Activated T-helper 17 cell treated with anti-CD3 and anti-CD28 coated beads, Interleukin-2, amount 50 U/mL, for 72 hours (primary cell): ENCODE measurements around the gene NRXN3. TPM values are rescaled to one million over a fixed set of nuclear protein-coding genes. Genes with fewer than 3 reads are reported as not detected.

ENCODE experiments used
- ATAC-seq: fragments of 150-1000 bp; cut with Tn5 transposase; replicated peaks from 2 replicates; pipeline ENCODE4 v1.10.0; 2021; ENCODE audit warnings: mild to moderate bottlenecking, moderate library complexity
- H3K27ac Mint-ChIP-seq: one replicate; pipeline ENCODE4 v1.8.0; 2022; ENCODE audit warnings: mixed read lengths
- H3K27me3 Mint-ChIP-seq: one replicate; pipeline ENCODE4 v1.8.0; 2022; ENCODE audit warnings: mixed read lengths
- H3K36me3 Mint-ChIP-seq: one replicate; pipeline ENCODE4 v1.8.0; 2022; ENCODE audit warnings: low read depth, mild to moderate bottlenecking, mixed read lengths
- H3K4me1 Mint-ChIP-seq: one replicate; pipeline ENCODE4 v1.8.0; 2022; ENCODE audit warnings: mixed read lengths
- H3K4me3 Mint-ChIP-seq: one replicate; pipeline ENCODE4 v1.8.0; 2022; ENCODE audit warnings: mild to moderate bottlenecking, mixed read lengths
- H3K9me3 Mint-ChIP-seq: one replicate; pipeline ENCODE4 v1.8.0; 2022; ENCODE audit warnings: mixed read lengths
- total RNA-seq, 2 donors: library from RNA; stranded (reverse); gene quantifications; one replicate each; pipeline ENCODE4 v1.2.3, GENCODE V29; 2022

The NRXN3 gene
- total RNA-seq, 2 donors from 2014 or later = not detected

GRCh38 chr14:78341827-78342389 lies 171.7 kb downstream of the NRXN3 start:
- peaks cover 7% of the 10 kb centered on the region for H3K27me3 Mint-ChIP-seq
- H3K9me3 Mint-ChIP-seq = no peaks in the 10 kb centered on the region
- no peak overlapping the region for H3K27ac Mint-ChIP-seq
- H3K4me3 Mint-ChIP-seq = no peak overlapping the region
- H3K36me3 Mint-ChIP-seq = no peaks in the 10 kb centered on the region
- no peak for ATAC-seq
- H3K4me1 Mint-ChIP-seq = no peaks in the 10 kb centered on the region

GRCh38 chr14:78342879-78343278 lies 172.7 kb downstream of the NRXN3 start:
- peaks cover 4% of the 10 kb centered on the region for H3K27me3 Mint-ChIP-seq
- no peaks in the 10 kb centered on the region for H3K9me3 Mint-ChIP-seq
- no peak overlapping the region for H3K27ac Mint-ChIP-seq
- no peak overlapping the region for H3K4me3 Mint-ChIP-seq
- no peaks in the 10 kb centered on the region for H3K36me3 Mint-ChIP-seq
- ATAC-seq = no peak
- no peaks in the 10 kb centered on the region for H3K4me1 Mint-ChIP-seq

- no peak for ATAC-seq
- Mint-ChIP-seq H3K4me3 (no peak overlapping the region), H3K27ac (no peak overlapping the region), H3K27me3 (peaks cover 4% of the 10 kb centered on the region), H3K9me3 (no peaks in the 10 kb centered on the region), H3K36me3 (no peaks in the 10 kb centered on the region), H3K4me1 (no peaks in the 10 kb centered on the region)
These were observed 174.1 kb downstream of the NRXN3 start for GRCh38 chr14:78344290-78344689.

GRCh38 chr14:78345131-78345744 lies 175.1 kb downstream of the NRXN3 start:
- Mint-ChIP-seq H3K9me3 (peaks cover 3% of the 10 kb centered on the region), H3K27ac (no peak overlapping the region), H3K27me3 (peaks cover 4% of the 10 kb centered on the region), H3K4me1 (no peaks in the 10 kb centered on the region), H3K4me3 (no peak overlapping the region), H3K36me3 (no peaks in the 10 kb centered on the region)
- ATAC-seq = no peak

- H3K4me3 Mint-ChIP-seq = no peak overlapping the region
- H3K27me3 Mint-ChIP-seq = peaks cover 4% of the 10 kb centered on the region
- no peaks in the 10 kb centered on the region for H3K4me1 Mint-ChIP-seq
- no peaks in the 10 kb centered on the region for H3K36me3 Mint-ChIP-seq
- H3K9me3 Mint-ChIP-seq = peaks cover 3% of the 10 kb centered on the region
- no peak overlapping the region for H3K27ac Mint-ChIP-seq
- ATAC-seq = no peak
These were observed 176.6 kb downstream of the NRXN3 start for GRCh38 chr14:78346747-78347146.

- Mint-ChIP-seq H3K27me3 (peaks cover 7% of the 10 kb centered on the region), H3K9me3 (peaks cover 7% of the 10 kb centered on the region), H3K36me3 (no peaks in the 10 kb centered on the region), H3K27ac (no peak overlapping the region), H3K4me1 (no peaks in the 10 kb centered on the region), H3K4me3 (no peak overlapping the region)
- no peak for ATAC-seq
These were observed 184.9 kb downstream of the NRXN3 start for GRCh38 chr14:78355109-78355508.

GRCh38 chr14:78356391-78356790 lies 186.2 kb downstream of the NRXN3 start:
- H3K27ac Mint-ChIP-seq = no peak overlapping the region
- peaks cover 7% of the 10 kb centered on the region for H3K9me3 Mint-ChIP-seq
- H3K36me3 Mint-ChIP-seq = no peaks in the 10 kb centered on the region
- no peaks in the 10 kb centered on the region for H3K4me1 Mint-ChIP-seq
- H3K27me3 Mint-ChIP-seq = peaks cover 7% of the 10 kb centered on the region
- ATAC-seq = no peak
- H3K4me3 Mint-ChIP-seq = no peak overlapping the region

DNA sequence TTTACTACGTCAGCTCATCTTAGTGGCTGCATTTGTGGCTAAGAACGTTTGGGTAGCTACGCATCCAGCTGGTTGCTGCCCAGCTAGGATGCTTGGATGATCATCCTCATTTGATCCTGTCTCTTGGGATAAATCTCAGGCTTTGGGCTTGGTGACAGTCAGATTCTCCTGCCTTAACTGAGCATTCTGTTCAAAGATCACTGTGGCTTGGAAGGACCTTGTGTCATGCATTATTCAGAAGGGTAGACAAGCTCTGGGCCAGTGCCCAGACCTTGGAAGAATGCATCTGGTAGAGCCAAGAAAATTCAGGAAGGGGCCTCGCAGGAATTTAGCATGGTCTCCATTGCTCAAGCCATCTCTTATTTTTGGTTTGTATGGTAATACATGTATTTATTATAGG lies 188.4 kb downstream of the NRXN3 start:
- H3K27ac Mint-ChIP-seq = no peak overlapping the region
- H3K4me3 Mint-ChIP-seq = no peak overlapping the region
- H3K4me1 Mint-ChIP-seq = no peaks in the 10 kb centered on the region
- peaks cover 9% of the 10 kb centered on the region for H3K27me3 Mint-ChIP-seq
- H3K36me3 Mint-ChIP-seq = no peaks in the 10 kb centered on the region
- ATAC-seq = no peak
- peaks cover 7% of the 10 kb centered on the region for H3K9me3 Mint-ChIP-seq

- H3K4me3 Mint-ChIP-seq = no peak overlapping the region
- peaks cover 7% of the 10 kb centered on the region for H3K9me3 Mint-ChIP-seq
- H3K4me1 Mint-ChIP-seq = no peaks in the 10 kb centered on the region
- no peak for ATAC-seq
- peaks cover 10% of the 10 kb centered on the region for H3K27me3 Mint-ChIP-seq
- H3K36me3 Mint-ChIP-seq = no peaks in the 10 kb centered on the region
- H3K27ac Mint-ChIP-seq = no peak overlapping the region
These were observed 189.4 kb downstream of the NRXN3 start for GRCh38 chr14:78359581-78359980.

DNA sequence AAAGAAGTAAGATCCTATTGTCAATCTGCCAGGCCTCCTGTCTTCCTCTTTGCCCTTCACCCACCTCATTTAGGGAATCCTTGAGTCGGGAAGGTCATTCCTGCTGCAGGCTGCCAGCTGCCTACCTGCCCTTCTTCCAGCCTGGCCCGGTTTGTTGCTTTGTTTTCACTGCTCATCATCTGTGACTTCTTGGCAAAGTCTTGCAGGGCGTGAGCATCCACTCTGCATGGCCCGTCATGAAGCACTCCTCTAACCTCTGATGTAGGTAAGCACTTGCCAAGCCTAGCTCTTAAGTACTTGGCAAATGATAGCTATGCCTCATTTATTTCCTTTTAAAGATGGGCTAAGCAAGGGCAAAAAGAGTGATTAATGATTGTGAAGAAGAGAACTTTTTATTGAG lies 192.8 kb downstream of the NRXN3 start:
- Mint-ChIP-seq H3K27me3 (peaks cover 6% of the 10 kb centered on the region), H3K4me1 (no peaks in the 10 kb centered on the region)
- no peak for ATAC-seq

GRCh38 chr14:78367355-78367754 lies 197.2 kb downstream of the NRXN3 start:
- peaks cover 3% of the 10 kb centered on the region for H3K27me3 Mint-ChIP-seq
- no peak for ATAC-seq
- H3K36me3 Mint-ChIP-seq = no peaks in the 10 kb centered on the region
- no peak overlapping the region for H3K27ac Mint-ChIP-seq
- H3K4me1 Mint-ChIP-seq = no peaks in the 10 kb centered on the region
- peaks cover 3% of the 10 kb centered on the region for H3K9me3 Mint-ChIP-seq
- H3K4me3 Mint-ChIP-seq = no peak overlapping the region

More for the DNA sequence above, 192.8 kb downstream of the NRXN3 start:
- Mint-ChIP-seq H3K36me3 (no peaks in the 10 kb centered on the region), H3K27ac (no peak overlapping the region), H3K4me3 (no peak overlapping the region), H3K9me3 (peaks cover 6% of the 10 kb centered on the region)

GRCh38 chr14:78383060-78383459 lies 212.9 kb downstream of the NRXN3 start:
- H3K36me3 Mint-ChIP-seq = no peaks in the 10 kb centered on the region
- H3K27me3 Mint-ChIP-seq = no peaks in the 10 kb centered on the region
- no peak overlapping the region for H3K27ac Mint-ChIP-seq
- H3K4me3 Mint-ChIP-seq = no peak overlapping the region
- ATAC-seq = no peak
- peaks cover 6% of the 10 kb centered on the region for H3K9me3 Mint-ChIP-seq
- H3K4me1 Mint-ChIP-seq = no peaks in the 10 kb centered on the region

DNA sequence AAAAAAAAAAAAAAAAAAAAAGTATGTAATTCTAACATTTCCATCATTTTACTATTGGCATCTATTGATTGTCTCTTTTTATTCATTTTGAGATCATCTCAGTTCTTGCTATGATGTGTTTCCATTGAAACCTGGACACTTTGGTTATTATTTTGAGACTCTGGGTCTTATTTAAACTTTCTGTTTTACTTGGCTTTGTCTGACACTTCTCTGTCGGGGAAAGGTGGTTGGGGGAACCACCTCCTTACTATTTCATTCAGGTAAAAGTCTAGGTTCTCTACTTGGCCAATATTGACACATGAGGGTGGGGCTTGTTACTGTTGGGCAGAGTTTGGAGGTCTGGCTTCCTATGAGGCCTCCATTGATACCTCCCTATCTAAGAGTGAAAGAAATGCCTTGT lies 228.0 kb downstream of the NRXN3 start:
- H3K4me3 Mint-ChIP-seq = no peak overlapping the region
- no peak for ATAC-seq
- H3K9me3 Mint-ChIP-seq = no peaks in the 10 kb centered on the region
- no peaks in the 10 kb centered on the region for H3K27me3 Mint-ChIP-seq
- no peaks in the 10 kb centered on the region for H3K36me3 Mint-ChIP-seq
- no peak overlapping the region for H3K27ac Mint-ChIP-seq
- H3K4me1 Mint-ChIP-seq = no peaks in the 10 kb centered on the region

GRCh38 chr14:78399316-78399889 lies 229.2 kb downstream of the NRXN3 start:
- no peak overlapping the region for H3K4me3 Mint-ChIP-seq
- no peak overlapping the region for H3K27ac Mint-ChIP-seq
- H3K9me3 Mint-ChIP-seq = no peaks in the 10 kb centered on the region
- H3K27me3 Mint-ChIP-seq = no peaks in the 10 kb centered on the region
- no peaks in the 10 kb centered on the region for H3K36me3 Mint-ChIP-seq
- no peaks in the 10 kb centered on the region for H3K4me1 Mint-ChIP-seq
- ATAC-seq = no peak

- Mint-ChIP-seq H3K27ac (no peak overlapping the region), H3K4me1 (no peaks in the 10 kb centered on the region), H3K4me3 (no peak overlapping the region), H3K36me3 (no peaks in the 10 kb centered on the region), H3K27me3 (no peaks in the 10 kb centered on the region), H3K9me3 (no peaks in the 10 kb centered on the region)
- ATAC-seq = no peak
These were observed 231.7 kb downstream of the NRXN3 start for GRCh38 chr14:78401866-78402265.
